Measurements from ENCODE around the gene DIS3L2. TPM values are rescaled to one million over a fixed set of nuclear protein-coding genes. Genes with fewer than 3 reads are reported as not detected.

The DIS3L2 gene
- total RNA-seq, 3 donors from 2014 or later (not counting 1 experiment from before 2014, with no cell fraction given): 56.4 to 63.6 (median 59.4) TPM

DNA sequence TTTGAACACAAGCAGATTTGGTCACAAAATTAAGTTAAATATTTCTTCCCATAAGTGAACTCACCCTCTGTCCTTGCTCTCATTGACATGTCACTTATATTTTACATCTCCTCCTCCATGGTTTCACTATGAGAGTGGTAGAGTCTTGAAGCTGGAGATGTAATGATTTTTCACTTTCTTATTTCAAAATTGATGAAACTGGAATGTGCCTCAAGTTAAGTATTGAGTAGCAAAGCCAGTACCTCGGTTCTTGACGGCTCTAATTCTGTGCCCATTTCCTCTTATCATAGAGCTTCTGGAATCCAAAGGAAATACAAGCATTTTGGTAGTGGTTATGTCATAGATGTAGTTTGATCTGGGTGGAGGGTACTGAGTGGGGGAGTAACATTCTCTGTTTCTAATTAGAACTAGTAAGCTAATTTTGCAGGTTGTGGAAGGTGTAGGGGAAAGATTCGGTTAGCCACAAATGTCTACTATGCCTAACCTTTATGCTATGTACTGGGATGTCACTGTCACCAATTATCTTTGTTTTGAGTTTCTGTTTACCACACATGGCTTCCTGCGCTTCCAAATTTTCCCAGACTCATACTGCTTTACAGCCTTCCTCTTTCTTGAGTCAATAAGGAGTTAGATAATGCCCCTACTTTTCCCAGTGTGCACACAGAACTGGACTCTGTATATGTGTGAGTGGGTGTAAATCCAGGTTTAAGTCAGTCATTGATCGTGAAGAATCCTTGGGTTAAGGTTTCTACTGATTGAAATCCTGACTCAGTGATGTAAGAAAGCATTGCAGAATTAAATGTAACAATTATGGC, 96.8 kb downstream of the DIS3L2 start:
- H3K4me3 Mint-ChIP-seq: no peak overlapping the region

DNA sequence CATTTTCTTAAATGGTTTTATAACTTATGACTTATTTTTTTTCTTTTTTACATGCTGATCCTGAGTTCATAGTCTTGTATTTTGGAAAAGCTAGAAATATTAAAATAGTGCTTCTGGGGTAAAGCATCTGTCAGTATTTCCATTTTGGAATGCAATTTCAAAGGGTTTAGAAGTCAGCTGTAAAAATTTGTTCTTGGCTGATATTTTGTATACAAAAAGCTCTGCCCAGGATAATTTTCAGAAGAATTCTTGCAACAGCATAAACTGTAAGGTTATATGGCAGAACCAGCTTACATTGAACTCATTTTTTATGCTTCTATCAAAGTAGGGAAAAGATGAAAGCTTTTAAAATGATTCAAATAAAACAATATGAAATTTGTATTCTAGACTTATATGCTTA, 97.4 kb downstream of the DIS3L2 start:
- H3K27me3 ChIP-seq (ENCODE audit: control insufficient read depth, insufficient read depth, low read length): no peaks in the 10 kb centered on the region
- no peaks in the 10 kb centered on the region for H3K36me3 ChIP-seq (ENCODE audit: control insufficient read depth, insufficient read depth, low read length)
- H3K4me3 Mint-ChIP-seq: no peak overlapping the region
- no peaks in the 10 kb centered on the region for H3K27me3 Mint-ChIP-seq (ENCODE audit: low read depth in 2 of 2)
- no peak overlapping the region for H3K27ac Mint-ChIP-seq
- no peaks in the 10 kb centered on the region for H3K9me3 ChIP-seq (ENCODE audit: control insufficient read depth, insufficient read depth, low read length)
- peaks cover 16 to 19% of the 10 kb centered on the region in 2 donors for H3K4me1 Mint-ChIP-seq
- no peaks in the 10 kb centered on the region for H3K4me1 ChIP-seq (ENCODE audit: control insufficient read depth, insufficient read depth, low read length)
- ATAC-seq: no peak
- intact Hi-C loops (cut with micrococcal nuclease): no loop called here
- no peak overlapping the region for H3K27ac ChIP-seq (ENCODE audit: low read length)
- no peak for DNase-seq
- H3K9me3 Mint-ChIP-seq: peaks cover 0 to 3% of the 10 kb centered on the region in 2 donors
- TF ChIP-seq, protein P1, sequence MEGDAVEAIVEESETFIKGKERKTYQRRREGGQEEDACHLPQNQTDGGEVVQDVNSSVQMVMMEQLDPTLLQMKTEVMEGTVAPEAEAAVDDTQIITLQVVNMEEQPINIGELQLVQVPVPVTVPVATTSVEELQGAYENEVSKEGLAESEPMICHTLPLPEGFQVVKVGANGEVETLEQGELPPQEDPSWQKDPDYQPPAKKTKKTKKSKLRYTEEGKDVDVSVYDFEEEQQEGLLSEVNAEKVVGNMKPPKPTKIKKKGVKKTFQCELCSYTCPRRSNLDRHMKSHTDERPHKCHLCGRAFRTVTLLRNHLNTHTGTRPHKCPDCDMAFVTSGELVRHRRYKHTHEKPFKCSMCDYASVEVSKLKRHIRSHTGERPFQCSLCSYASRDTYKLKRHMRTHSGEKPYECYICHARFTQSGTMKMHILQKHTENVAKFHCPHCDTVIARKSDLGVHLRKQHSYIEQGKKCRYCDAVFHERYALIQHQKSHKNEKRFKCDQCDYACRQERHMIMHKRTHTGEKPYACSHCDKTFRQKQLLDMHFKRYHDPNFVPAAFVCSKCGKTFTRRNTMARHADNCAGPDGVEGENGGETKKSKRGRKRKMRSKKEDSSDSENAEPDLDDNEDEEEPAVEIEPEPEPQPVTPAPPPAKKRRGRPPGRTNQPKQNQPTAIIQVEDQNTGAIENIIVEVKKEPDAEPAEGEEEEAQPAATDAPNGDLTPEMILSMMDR (IDR thresholded peaks at IDR 0.05): no peak
- H3K36me3 Mint-ChIP-seq: no peaks in the 10 kb centered on the region
- no peak overlapping the region for H3K4me3 ChIP-seq (ENCODE audit: low read length)

More for the DNA sequence above, 96.8 kb downstream of the DIS3L2 start:
- Histone ChIP-seq H3K27me3 (ENCODE audit: control insufficient read depth, insufficient read depth, low read length) (no peaks in the 10 kb centered on the region), H3K27ac (ENCODE audit: low read length) (no peak overlapping the region), H3K36me3 (ENCODE audit: control insufficient read depth, insufficient read depth, low read length) (no peaks in the 10 kb centered on the region), H3K4me1 (ENCODE audit: control insufficient read depth, insufficient read depth, low read length) (no peaks in the 10 kb centered on the region), H3K4me3 (ENCODE audit: low read length) (no peak overlapping the region), H3K9me3 (ENCODE audit: control insufficient read depth, insufficient read depth, low read length) (no peaks in the 10 kb centered on the region)
- H3K27me3 Mint-ChIP-seq (ENCODE audit: low read depth in 2 of 2): no peaks in the 10 kb centered on the region
- no peak overlapping the region for H3K27ac Mint-ChIP-seq
- WGBS (ENCODE audit: insufficient coverage): 73% methylated on average over 4 of the region's 5 CpGs
- DNase-seq (no peak), ATAC-seq (no peak)
- TF ChIP-seq, protein P1 (IDR thresholded peaks at IDR 0.05): no peak
- no peaks in the 10 kb centered on the region for H3K36me3 Mint-ChIP-seq
- peaks cover 0 to 3% of the 10 kb centered on the region in 2 donors for H3K9me3 Mint-ChIP-seq
- intact Hi-C loops (cut with micrococcal nuclease): no loop called here
- H3K4me1 Mint-ChIP-seq: peaks cover 16 to 19% of the 10 kb centered on the region in 2 donors

DNA sequence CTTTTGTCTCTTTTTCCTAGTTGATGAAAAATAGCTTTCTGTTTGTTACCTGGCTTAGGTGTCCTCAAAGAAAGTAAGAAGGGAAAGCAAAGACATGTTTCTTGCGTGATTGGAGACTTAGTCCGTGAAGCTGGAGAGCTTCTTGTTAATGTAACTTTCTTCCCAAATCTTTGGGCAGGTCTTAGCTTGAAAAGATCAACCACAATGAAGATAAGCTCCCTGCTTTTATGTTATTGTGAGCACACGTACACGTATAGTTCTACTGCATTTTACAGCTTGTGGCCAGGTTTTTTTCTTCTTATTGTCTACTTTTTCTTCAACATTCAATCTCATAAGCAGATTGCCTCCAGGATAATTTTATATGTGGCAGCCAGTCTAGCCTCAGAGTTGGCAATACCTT, 99.8 kb downstream of the DIS3L2 start:
- H3K9me3 Mint-ChIP-seq: peaks cover 0 to 3% of the 10 kb centered on the region in 2 donors
- H3K9me3 ChIP-seq (ENCODE audit: control insufficient read depth, insufficient read depth, low read length): no peaks in the 10 kb centered on the region
- ATAC-seq (no peak), DNase-seq (no peak)
- H3K36me3 ChIP-seq (ENCODE audit: control insufficient read depth, insufficient read depth, low read length): no peaks in the 10 kb centered on the region
- no peak overlapping the region for H3K27ac ChIP-seq (ENCODE audit: low read length)
- no peak overlapping the region for H3K4me3 Mint-ChIP-seq
- no peaks in the 10 kb centered on the region for H3K36me3 Mint-ChIP-seq
- no peaks in the 10 kb centered on the region for H3K27me3 ChIP-seq (ENCODE audit: control insufficient read depth, insufficient read depth, low read length)
- intact Hi-C loops (cut with micrococcal nuclease): no loop called here
- no peak overlapping the region for H3K27ac Mint-ChIP-seq
- no peaks in the 10 kb centered on the region for H3K27me3 Mint-ChIP-seq (ENCODE audit: low read depth in 2 of 2)
- no peak overlapping the region for H3K4me3 ChIP-seq (ENCODE audit: low read length)
- no peaks in the 10 kb centered on the region for H3K4me1 ChIP-seq (ENCODE audit: control insufficient read depth, insufficient read depth, low read length)
- peaks cover 25 to 28% of the 10 kb centered on the region in 2 donors for H3K4me1 Mint-ChIP-seq
- TF ChIP-seq, protein P1 (IDR thresholded peaks at IDR 0.05): no peak
- WGBS (ENCODE audit: insufficient coverage): 89% methylated on average over 4 of the region's 4 CpGs

DNA sequence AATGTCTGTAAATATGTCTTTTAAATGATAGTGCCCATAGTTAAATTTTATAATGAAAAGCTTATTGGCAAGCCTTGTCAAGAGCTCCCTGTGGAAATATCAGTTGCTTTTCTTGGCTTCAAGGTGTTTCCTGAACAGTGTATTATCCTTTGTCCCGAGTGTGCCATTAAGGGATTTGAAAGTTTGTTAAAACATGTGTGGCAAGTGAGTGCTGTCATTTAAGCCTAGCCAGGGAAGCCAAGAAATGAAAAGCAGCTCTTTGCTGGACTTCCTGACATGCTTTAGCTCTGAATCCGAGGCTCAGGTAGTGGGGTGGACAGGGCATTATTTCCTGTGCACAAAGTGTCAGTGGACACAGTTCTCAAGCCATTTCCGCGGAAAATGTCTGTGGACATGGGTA, 111.5 kb downstream of the DIS3L2 start:
- H3K4me1 ChIP-seq (ENCODE audit: control insufficient read depth, insufficient read depth, low read length): no peaks in the 10 kb centered on the region
- no peaks in the 10 kb centered on the region for H3K9me3 ChIP-seq (ENCODE audit: control insufficient read depth, insufficient read depth, low read length)
- ATAC-seq (no peak), DNase-seq (no peak)
- no peaks in the 10 kb centered on the region for H3K27me3 ChIP-seq (ENCODE audit: control insufficient read depth, insufficient read depth, low read length)
- no peaks in the 10 kb centered on the region for H3K36me3 Mint-ChIP-seq
- H3K4me3 Mint-ChIP-seq: no peak overlapping the region
- no peaks in the 10 kb centered on the region for H3K27me3 Mint-ChIP-seq (ENCODE audit: low read depth in 2 of 2)
- H3K27ac Mint-ChIP-seq: no peak overlapping the region
- intact Hi-C loops (cut with micrococcal nuclease): no loop called here
- H3K9me3 Mint-ChIP-seq: no peaks in the 10 kb centered on the region
- no peaks in the 10 kb centered on the region for H3K36me3 ChIP-seq (ENCODE audit: control insufficient read depth, insufficient read depth, low read length)
- 74% methylated on average over 4 of the region's 4 CpGs for WGBS (ENCODE audit: insufficient coverage)
- H3K4me1 Mint-ChIP-seq: peaks cover 36 to 42% of the 10 kb centered on the region in 2 donors
- TF ChIP-seq, protein P1 (IDR thresholded peaks at IDR 0.05): no peak
- no peak overlapping the region for H3K4me3 ChIP-seq (ENCODE audit: low read length)
- H3K27ac ChIP-seq (ENCODE audit: low read length): no peak overlapping the region
